Measurements from ENCODE around the gene BANF1. TPM values are rescaled to one million over a fixed set of nuclear protein-coding genes. Genes with fewer than 3 reads are reported as not detected.
A peak's percentile ranks its signal among the peaks of the same experiment; 100 is the strongest.
"Not testable (repeated sequence)": the region's sequence is repeated elsewhere in the genome, so short reads cannot be mapped to it uniquely, and the experiment has no call there.

The BANF1 gene
- total and polyA plus RNA-seq, 3 donors from 2014 or later = 105 to 193 (median 133) TPM

DNA sequence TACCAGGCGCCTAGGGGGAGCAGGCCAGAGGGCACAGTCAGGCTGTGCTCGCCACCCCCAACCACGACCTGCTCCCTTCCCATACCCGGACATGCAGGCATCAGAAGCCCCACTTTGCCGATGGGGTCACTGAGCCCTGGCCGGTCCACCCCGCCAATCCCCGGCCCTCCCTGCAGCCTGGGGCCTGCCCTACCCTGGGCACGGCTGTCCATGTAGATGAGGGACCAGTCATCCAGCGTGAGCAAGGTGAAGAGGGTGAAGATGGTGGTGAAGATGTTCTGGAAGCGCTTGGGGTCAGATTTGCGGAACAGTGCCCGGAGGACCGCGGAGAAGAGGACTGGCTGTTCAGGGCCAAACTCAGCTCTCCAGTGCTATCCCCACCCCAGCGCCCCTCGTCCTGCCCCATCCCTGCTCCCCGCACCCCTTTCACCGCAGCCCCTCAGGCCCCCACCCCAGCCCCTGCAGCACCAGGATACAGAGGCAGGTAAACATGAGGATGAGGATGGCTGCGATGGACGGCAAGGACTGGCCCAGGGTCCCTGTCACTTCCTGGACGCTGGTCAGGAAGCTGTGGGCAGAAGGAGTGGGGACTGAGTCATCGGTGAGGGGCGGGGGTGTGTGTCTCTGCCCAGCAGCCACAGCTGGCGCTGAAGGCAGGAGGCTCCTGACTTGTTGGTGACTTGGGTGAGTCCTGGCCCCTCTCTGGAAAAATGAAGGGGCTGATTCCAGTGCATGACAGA is 18.5 kb downstream of the BANF1 start:
- DNase-seq = no peak
- Histone ChIP-seq H3K27me3 (no peaks in the 10 kb centered on the region), H3K27ac (no peak overlapping the region), H3K4me3 (no peak overlapping the region), H3K4me1 (peaks cover 6% of the 10 kb centered on the region), H3K36me3 (ENCODE audit: low read depth, missing control alignments) (no peaks in the 10 kb centered on the region), H3K9me3 (no peaks in the 10 kb centered on the region)
- no peak for TF ChIP-seq POLR2A (IDR thresholded peaks at IDR 0.05)
- TF ChIP-seq, protein P1, sequence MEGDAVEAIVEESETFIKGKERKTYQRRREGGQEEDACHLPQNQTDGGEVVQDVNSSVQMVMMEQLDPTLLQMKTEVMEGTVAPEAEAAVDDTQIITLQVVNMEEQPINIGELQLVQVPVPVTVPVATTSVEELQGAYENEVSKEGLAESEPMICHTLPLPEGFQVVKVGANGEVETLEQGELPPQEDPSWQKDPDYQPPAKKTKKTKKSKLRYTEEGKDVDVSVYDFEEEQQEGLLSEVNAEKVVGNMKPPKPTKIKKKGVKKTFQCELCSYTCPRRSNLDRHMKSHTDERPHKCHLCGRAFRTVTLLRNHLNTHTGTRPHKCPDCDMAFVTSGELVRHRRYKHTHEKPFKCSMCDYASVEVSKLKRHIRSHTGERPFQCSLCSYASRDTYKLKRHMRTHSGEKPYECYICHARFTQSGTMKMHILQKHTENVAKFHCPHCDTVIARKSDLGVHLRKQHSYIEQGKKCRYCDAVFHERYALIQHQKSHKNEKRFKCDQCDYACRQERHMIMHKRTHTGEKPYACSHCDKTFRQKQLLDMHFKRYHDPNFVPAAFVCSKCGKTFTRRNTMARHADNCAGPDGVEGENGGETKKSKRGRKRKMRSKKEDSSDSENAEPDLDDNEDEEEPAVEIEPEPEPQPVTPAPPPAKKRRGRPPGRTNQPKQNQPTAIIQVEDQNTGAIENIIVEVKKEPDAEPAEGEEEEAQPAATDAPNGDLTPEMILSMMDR (IDR thresholded peaks at IDR 0.05) = no peak
- WGBS, 2 donors = 87 to 92% methylated on average over 18 to 25 of the region's 25 CpGs
- intact Hi-C loops (cut with DNase I; ENCODE audit: low total_unique reads) = no loop called here

DNA sequence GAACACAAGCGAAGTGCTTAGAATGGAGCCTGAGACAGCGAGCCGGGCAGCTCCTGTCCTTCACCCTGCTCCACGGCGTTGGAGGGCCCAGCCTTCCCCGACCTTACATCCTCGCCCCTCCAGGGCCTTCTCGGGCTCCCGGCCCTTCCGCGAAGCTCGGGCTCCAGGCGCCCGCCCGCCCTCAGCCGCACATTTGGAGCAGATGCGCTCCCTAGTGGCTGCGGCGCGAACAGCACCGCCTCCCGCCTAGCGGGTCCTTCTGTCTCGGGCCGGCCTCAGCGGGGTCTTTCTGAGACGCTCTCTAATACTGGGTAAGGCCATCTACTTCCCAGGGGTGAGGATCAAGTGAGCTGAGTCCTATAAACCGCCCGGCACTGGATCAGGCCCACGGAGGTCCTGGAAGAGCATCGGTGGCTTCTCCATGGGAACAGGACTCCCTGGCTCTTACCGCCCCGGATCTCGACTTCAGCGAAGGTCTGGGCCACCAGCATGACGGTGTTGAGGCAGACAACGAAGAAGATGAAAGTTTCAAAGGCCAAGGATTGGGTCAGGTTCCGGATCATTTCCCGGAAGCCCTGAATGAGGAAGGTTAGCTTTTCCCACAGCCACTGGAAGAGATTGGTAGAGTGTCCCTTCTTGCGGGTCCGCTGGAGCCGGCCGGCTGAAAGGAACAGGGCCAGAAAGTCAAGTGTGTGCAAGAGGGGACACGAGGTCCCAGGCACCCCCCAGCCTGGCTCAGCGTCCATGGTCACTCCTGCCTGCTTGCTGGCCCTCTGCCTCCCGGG is 20.3 kb downstream of the BANF1 start:
- WGBS, 2 donors = 14 to 17% methylated on average over 28 to 46 of the region's 46 CpGs

DNA sequence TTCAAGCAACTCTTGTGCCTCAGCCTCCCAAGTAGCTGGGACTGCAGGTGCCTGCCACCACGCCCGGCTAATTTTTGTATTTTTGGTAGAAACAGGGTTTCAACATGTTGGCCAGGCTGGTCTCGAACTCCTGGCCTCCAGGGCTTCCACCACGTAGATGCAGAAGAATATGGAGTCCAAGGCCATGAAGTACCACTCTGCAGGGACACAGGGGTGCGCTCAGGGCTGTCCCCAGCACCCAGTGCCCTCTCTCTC is 20.8 kb downstream of the BANF1 start:
- H3K27me3 ChIP-seq; H3K4me3 ChIP-seq; intact Hi-C loops (cut with DNase I; ENCODE audit: low total_unique reads); DNase-seq; H3K27ac ChIP-seq; H3K36me3 ChIP-seq (ENCODE audit: low read depth, missing control alignments); H3K9me3 ChIP-seq; H3K4me1 ChIP-seq: not testable (repeated sequence)
- WGBS, 2 donors = 75 to 77% methylated on average over 5 of the region's 5 CpGs

More for the DNA sequence above, 20.3 kb downstream of the BANF1 start:
- peak overlapping the region; percentile 27 for H3K4me3 ChIP-seq
- TF ChIP-seq POLR2A (IDR thresholded peaks at IDR 0.05) = no peak
- TF ChIP-seq, protein P1 (IDR thresholded peaks at IDR 0.05) = peak; percentile 74 to 95 (median 91)
- H3K9me3 ChIP-seq = no peaks in the 10 kb centered on the region
- intact Hi-C loops (cut with DNase I; ENCODE audit: low total_unique reads) = no loop called here
- H3K27me3 ChIP-seq = no peaks in the 10 kb centered on the region
- no peak overlapping the region for H3K27ac ChIP-seq
- H3K36me3 ChIP-seq (ENCODE audit: low read depth, missing control alignments) = no peaks in the 10 kb centered on the region
- DNase-seq = peak; percentile 84
- H3K4me1 ChIP-seq = peaks cover 6% of the 10 kb centered on the region

DNA sequence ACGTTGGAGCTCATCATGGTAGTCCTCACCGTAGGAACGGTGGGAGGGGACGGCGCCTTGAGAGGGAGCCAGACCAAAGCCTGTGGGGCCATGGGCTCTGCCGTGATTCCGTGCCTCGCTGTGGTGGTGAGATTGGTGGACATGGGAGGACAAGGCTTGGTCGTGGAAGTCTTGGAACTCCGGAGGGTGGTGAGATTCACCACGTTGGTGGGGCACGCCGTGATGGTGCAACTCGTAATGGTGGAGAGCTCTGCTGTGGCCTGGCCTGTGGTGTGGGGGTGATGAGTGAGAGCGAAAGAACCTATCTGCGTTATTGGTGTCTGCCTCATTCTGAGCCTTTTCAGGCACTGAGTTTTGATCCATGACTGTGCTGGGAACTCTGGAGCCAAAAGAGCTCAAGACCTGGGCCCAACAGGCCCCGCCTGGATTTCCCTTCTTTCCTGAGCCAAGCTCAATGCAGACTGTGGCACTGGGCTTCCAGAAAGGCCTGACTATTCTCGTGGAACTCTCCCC is 23.8 kb downstream of the BANF1 start, which contains the start of gene CATSPER1:
TSS of gene CATSPER1 (minus strand) at position 463 of the 513 bp plus-strand sequence. CDS start at position 363, 100 bp downstream.
- H3K4me1 ChIP-seq = peaks cover 6% of the 10 kb centered on the region
- DNase-seq = no peak
- no peak within 1 kb of the TSS for H3K27ac ChIP-seq
- no peaks in the 10 kb centered on the region for H3K36me3 ChIP-seq (ENCODE audit: low read depth, missing control alignments)
- H3K27me3 ChIP-seq = no peaks in the 10 kb centered on the region
- H3K9me3 ChIP-seq = no peaks in the 10 kb centered on the region
- WGBS, 2 donors = 88 to 91% methylated on average over 18 of the region's 18 CpGs
- no peak for TF ChIP-seq POLR2A (IDR thresholded peaks at IDR 0.05)
- TF ChIP-seq, protein P1 (IDR thresholded peaks at IDR 0.05) = no peak
- H3K4me3 ChIP-seq = no peak within 1 kb of the TSS
- intact Hi-C loops (cut with DNase I; ENCODE audit: low total_unique reads) = no loop called here

DNA sequence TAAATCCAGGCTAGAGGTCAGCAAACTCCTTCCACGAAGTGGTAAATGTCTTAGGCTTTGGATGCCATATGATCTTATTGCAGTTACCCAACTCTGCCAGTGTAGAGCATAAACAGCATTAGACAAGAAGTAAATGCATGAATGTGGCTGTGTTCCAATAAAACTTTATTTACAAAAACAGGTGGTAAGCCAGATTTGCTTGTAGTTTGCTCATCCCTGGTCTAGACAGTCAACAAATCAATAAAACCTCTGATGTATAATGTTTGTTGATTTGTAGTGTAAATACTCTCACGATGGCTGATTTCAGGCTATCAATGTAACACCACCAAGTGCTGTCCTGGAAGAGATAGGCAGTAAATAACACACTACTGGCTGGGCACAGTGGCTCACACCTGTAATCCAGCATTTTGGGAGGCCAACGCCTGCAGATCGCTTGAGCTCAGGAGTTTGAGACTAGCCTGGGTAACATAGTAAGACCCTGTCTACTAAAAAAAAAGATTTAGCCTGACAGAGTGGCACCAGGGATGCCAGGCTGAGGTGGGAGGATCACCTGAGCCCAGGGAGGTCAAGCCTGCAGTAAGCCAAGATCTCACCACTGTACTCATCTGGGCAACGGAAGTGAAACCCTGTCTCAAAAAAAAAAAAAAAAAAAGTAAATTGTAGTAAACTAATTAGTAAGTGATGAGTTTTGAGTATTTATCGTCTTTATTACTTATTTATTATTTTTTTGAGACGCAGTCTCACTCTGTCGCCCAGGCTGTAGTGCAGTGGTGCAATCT is 30.8 kb downstream of the BANF1 start:
- Histone ChIP-seq H3K27me3 (no peaks in the 10 kb centered on the region), H3K9me3 (no peaks in the 10 kb centered on the region), H3K27ac (no peak overlapping the region), H3K4me3 (no peak overlapping the region), H3K4me1 (no peaks in the 10 kb centered on the region), H3K36me3 (ENCODE audit: low read depth, missing control alignments) (no peaks in the 10 kb centered on the region)
- intact Hi-C loops (cut with DNase I; ENCODE audit: low total_unique reads) = no loop called here
- DNase-seq = no peak
- WGBS, 2 donors = 85 to 86% methylated on average over 8 of the region's 8 CpGs
- no peak for TF ChIP-seq POLR2A (IDR thresholded peaks at IDR 0.05)
- TF ChIP-seq, protein P1 (IDR thresholded peaks at IDR 0.05) = no peak
